GM23338 (cell line): ENCODE results near the gene RTCA. TPM values are rescaled to one million over a fixed set of nuclear protein-coding genes. Genes with fewer than 3 reads are reported as not detected.

Experiments
- CTCF ChIP-seq, 2 experiments: fragments of 200-600 bp in 1 of 2; sonication (generic) in 1 of 2; conservative IDR thresholded peaks; 2 replicates each; pipeline versions ENCODE4 v1.5.1 to v1.6.1; 2016 to 2017; ENCODE audit warnings: antibody characterized with exemption in 2 of 2, low read depth in 2 of 2, mild to moderate bottlenecking in 2 of 2, moderate library complexity in 1 of 2
- EZH2phosphoT487 ChIP-seq: fragments of 200-600 bp; sonication (generic); IDR thresholded peaks from one replicate; pipeline ENCODE4 v1.8.1; 2018; ENCODE audit warnings: antibody characterized with exemption; ENCODE audit not compliant: unreplicated experiment
- JUNB ChIP-seq: IDR thresholded peaks from one replicate; pipeline ENCODE4 v1.6.1; 2016; ENCODE audit warnings: antibody characterized with exemption; ENCODE audit not compliant: unreplicated experiment
- POLR2AphosphoS5 ChIP-seq: IDR thresholded peaks from 2 replicates; pipeline ENCODE4 v1.6.1; 2016; ENCODE audit warnings: antibody characterized with exemption, low read depth
- REST ChIP-seq: IDR thresholded peaks from one replicate; pipeline ENCODE4 v1.6.1; 2018; ENCODE audit warnings: antibody characterized with exemption; ENCODE audit not compliant: unreplicated experiment
- STAT1 ChIP-seq: IDR thresholded peaks from one replicate; pipeline ENCODE4 v1.6.1; 2016; ENCODE audit warnings: antibody characterized with exemption; ENCODE audit not compliant: unreplicated experiment
- ZNF114 ChIP-seq: fragments of 250-450 bp; sonication (Bioruptor Pico); IDR thresholded peaks from 2 replicates; pipeline ENCODE4 v1.5.0; 2020; ENCODE audit warnings: mild to moderate bottlenecking, moderate library complexity
- microRNA counts: library from miRNA; unstranded; fragments of <30 nt; microRNA quantifications from one replicate; lab custom pipeline; 2017
- microRNA-seq: library from miRNA; unstranded; fragments of <30 nt; microRNA quantifications from one replicate; pipeline ENCODE4, GENCODE V29; 2017
- polyA plus RNA-seq: library from polyadenylated mRNA; unstranded; fragments of >200 nt; fragmentation: Nextera tagmentation; extraction: Ambion mirVana; gene quantifications from 2 replicates; pipeline ENCODE4 v1.2.1, GENCODE V29; 2016
- small RNA-seq: library from RNA; depleted of rRNA; stranded (forward); fragments of <200 nt; gene quantifications from one replicate; pipeline ENCODE3, GENCODE V24; 2014; ENCODE audit warnings: low replicate concordance
- total RNA-seq: library from RNA; depleted of rRNA; stranded (reverse); fragments of >200 nt; shearing (Covaris generic); gene quantifications from 2 replicates; pipeline ENCODE4 v1.2.3, GENCODE V29; 2014; rRNA removed

Gene RTCA
- total and polyA plus RNA-seq, 2 experiments from 2014 or later = 36.6 TPM

- TF ChIP-seq CTCF (conservative IDR thresholded peaks at IDR 0.05; ENCODE audit: low read depth in 2 of 2) = no peak
- TF ChIP-seq REST = no peak
- TF ChIP-seq POLR2AphosphoS5 = no peak
- TF ChIP-seq ZNF114 (CRISPR knock-in tag) = no peak
- TF ChIP-seq EZH2phosphoT487 = no peak
- no peak for TF ChIP-seq STAT1
- TF ChIP-seq JUNB = no peak
These were observed 76.3 kb downstream of the RTCA start (continued) for GRCh38 chr1:100342348-100342747.

MicroRNA genes within 50 kb of the gene (microRNA counts, 767-probe panel; counts per million panel counts)
- not detected for microRNA hsa-miR-553 (lab: Ali Mortazavi, UCI)

Small RNA genes within 50 kb of the gene (microRNA-seq; reads per million reads assigned to microRNA genes)
- gene MIR553 = not detected

Small RNA genes within 50 kb of the gene (small RNA-seq; reads per million reads assigned to genes)
- gene AL445928.1 (not detected), gene MIR553 (not detected)

Other genes with a start within 250 kb of the RTCA start
- gene SASS6, start 133.3 kb upstream of the RTCA start, total RNA-seq = 16.7 and 17.0 TPM in 2 replicates
- 17.4 and 21.1 TPM in 2 replicates for gene SASS6, start 133.3 kb upstream of the RTCA start, polyA plus RNA-seq
- 14.5 and 27.4 TPM in 2 replicates for gene TRMT13, start 133.1 kb upstream of the RTCA start, total RNA-seq
- 16.4 and 22.8 TPM in 2 replicates for gene TRMT13, start 133.1 kb upstream of the RTCA start, polyA plus RNA-seq
- 0.87 TPM in 1 of 2 replicates, not detected in the other for gene LRRC39, start 88.0 kb upstream of the RTCA start, total RNA-seq
- gene LRRC39, start 88.0 kb upstream of the RTCA start, polyA plus RNA-seq = 0.35 and 0.48 TPM in 2 replicates
- 13.6 and 14.7 TPM in 2 replicates for gene DBT, start 16.4 kb upstream of the RTCA start, total RNA-seq
- 6.8 and 8.1 TPM in 2 replicates for gene DBT, start 16.4 kb upstream of the RTCA start, polyA plus RNA-seq
- gene CDC14A, start 86.3 kb downstream of the RTCA start, total RNA-seq = 20.8 and 25.3 TPM in 2 replicates
- gene CDC14A, start 86.3 kb downstream of the RTCA start, polyA plus RNA-seq = 10.5 and 11.1 TPM in 2 replicates